ENCODE data around the gene SOX8.

The SOX8 gene

DNA sequence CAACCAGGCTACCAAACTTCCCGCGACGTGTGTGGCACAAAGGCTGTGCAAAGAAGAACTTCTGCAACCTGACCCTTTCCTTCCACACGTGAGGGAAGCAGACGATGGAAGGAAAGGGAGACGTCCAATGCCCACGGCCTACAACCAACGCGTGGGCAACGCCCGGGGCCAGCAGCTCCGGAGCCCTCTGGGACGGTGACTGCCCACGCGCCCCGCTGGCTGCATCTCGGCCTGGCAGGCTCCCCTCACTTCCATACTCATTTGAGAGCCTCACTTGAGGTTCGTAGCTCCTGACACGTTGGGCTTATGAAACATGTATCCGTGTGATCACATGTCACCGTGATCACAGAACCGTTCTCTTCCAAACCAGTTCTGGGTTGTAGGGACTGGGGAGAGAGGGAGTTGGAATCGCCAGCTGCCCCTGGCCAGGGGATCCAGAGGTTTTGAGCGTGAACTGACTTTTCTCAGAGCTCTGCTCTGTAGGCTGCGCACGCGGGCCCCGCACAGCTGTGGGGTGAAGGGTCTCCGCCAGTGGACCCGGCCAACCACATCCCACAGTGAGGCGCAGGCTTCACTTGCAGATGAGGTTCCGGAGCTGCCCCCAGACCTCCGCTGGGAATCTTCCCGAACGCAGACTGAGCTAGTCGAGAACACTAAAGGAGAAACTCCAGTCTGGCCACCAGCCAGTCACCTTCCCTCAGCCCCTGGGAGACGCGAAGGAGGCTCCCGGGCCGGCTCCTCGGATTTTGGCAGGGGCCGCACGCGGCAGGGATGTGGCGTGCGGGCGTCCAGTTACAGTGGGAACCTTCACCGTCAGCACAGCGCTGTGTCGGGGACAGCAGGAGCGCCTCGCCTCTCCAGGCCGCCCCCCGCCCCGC is 11.8 kb upstream of the SOX8 start:
- peak; percentile 16 for DNase-seq (ENCODE audit: low read depth)
- H3K4me3 ChIP-seq (ENCODE audit: control insufficient read depth, low read depth, low read length) = peak overlapping the region; percentile 60

DNA sequence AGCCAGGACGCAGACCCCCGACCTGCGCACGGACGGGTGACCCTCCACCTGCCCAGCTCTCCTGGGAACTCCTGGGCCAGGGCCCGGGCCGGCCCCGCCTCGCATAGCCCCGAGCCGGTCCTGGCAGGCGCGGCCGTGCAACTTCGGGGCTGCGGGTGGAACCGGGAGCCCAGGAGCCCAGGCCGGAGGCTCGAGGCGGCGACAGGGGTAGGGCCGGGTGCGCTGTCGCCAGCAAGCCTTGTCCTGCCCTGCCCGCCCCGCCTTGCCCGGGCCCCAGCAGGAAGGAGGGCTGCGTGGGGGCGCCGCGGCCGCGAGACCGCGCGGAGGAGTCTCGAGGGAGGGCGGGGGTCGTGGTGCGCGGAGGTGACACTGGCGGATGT is 11.2 kb upstream of the SOX8 start:
- DNase-seq (ENCODE audit: low read depth) = no peak
- H3K4me3 ChIP-seq (ENCODE audit: control insufficient read depth, low read depth, low read length) = peak overlapping the region; percentile 60
- TF ChIP-seq, protein P1, sequence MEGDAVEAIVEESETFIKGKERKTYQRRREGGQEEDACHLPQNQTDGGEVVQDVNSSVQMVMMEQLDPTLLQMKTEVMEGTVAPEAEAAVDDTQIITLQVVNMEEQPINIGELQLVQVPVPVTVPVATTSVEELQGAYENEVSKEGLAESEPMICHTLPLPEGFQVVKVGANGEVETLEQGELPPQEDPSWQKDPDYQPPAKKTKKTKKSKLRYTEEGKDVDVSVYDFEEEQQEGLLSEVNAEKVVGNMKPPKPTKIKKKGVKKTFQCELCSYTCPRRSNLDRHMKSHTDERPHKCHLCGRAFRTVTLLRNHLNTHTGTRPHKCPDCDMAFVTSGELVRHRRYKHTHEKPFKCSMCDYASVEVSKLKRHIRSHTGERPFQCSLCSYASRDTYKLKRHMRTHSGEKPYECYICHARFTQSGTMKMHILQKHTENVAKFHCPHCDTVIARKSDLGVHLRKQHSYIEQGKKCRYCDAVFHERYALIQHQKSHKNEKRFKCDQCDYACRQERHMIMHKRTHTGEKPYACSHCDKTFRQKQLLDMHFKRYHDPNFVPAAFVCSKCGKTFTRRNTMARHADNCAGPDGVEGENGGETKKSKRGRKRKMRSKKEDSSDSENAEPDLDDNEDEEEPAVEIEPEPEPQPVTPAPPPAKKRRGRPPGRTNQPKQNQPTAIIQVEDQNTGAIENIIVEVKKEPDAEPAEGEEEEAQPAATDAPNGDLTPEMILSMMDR (conservative IDR thresholded peaks at IDR 0.05; ENCODE audit: control insufficient read depth, insufficient read depth, low read depth, low read length) = no peak

More for the DNA sequence above, 11.8 kb upstream of the SOX8 start:
- TF ChIP-seq, protein P1 (conservative IDR thresholded peaks at IDR 0.05; ENCODE audit: control insufficient read depth, insufficient read depth, low read depth, low read length) = no peak

DNA sequence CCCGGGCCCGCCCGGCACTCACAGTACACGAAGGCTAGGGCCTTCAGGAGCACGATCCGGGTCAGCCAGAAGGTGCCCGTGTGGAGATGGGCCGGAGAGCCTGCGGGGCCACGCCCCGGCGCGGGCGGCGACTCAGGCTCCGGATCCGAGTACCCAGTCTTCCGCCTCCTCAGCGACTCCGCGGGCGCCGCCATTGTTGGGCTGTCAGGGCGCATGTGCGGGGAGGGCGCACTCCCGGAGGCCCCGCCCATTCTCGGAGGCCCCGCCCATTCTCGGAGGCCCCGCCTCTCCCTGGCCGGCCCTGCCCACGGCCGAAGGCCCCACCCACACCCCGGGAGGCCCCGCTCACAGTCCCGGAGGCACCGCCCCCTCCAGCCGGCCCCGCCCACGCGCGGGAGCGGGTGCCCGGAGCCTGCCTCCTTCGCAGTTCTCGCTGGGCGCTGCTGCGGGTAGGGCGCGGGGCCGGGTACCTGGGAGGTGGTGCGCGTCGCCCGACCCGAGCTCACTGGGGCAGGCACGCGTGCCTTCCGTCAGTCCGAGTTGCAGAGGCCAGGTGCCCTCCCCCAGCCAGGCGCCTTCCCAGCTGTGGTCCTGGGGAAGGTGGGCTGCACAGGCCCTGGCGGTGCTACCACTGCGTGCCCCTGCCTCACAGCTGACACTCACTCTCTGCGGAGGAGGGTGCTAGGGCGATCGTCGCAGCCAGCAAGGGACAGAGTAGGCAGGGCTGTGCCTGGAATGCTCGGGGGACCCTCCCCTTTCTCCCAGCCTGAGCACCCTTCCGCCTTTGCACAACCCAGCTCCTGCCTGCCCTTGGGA is 10.6 kb upstream of the SOX8 start, which contains the start of gene LMF1:
LMF1 (minus strand) TSS at position 219 of the 816 bp plus-strand sequence; CDS start at position 215, 4 bp downstream.
- peak; percentile 80 for DNase-seq (ENCODE audit: low read depth)
- peak within 1 kb of the TSS; percentile 60 for H3K4me3 ChIP-seq (ENCODE audit: control insufficient read depth, low read depth, low read length)
- TF ChIP-seq, protein P1 (conservative IDR thresholded peaks at IDR 0.05; ENCODE audit: control insufficient read depth, insufficient read depth, low read depth, low read length) = no peak

DNA sequence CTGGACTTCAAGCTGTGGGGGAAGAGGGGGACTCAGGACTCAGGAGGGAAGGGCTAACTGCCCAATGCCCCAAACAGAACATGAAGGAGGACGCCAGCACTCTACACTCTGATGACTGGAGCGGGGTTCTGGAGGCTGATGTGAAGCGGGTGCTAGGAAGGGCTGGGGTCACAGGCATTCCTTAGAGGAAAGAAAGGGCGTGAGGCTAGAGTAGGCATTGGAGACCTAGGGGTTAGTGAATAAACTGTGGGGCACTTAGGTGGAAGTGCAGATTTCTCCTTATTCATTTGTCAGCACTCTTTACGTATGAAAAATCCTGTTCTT is 10.0 kb upstream of the SOX8 start:
- no peak overlapping the region for H3K4me3 ChIP-seq (ENCODE audit: control insufficient read depth, low read depth, low read length)
- DNase-seq (ENCODE audit: low read depth) = no peak
- TF ChIP-seq, protein P1 (conservative IDR thresholded peaks at IDR 0.05; ENCODE audit: control insufficient read depth, insufficient read depth, low read depth, low read length) = no peak

DNA sequence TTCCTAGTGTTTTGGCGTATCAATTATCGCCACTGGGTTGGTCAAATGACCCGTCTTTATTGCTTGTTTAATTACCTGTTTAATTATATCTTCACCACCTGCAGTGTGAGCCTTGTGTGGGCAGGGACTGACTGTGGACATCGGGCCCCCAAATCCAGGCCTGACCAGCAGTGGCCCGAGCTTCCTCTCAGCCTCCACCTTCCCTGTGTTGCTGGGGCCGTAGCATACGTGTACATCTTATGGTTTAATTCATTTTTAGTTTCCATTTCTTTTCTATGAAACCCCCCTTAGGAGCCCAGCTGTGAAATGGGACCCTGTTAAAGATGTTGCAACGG is 9.6 kb upstream of the SOX8 start:
- DNase-seq (ENCODE audit: low read depth) = no peak
- TF ChIP-seq, protein P1 (conservative IDR thresholded peaks at IDR 0.05; ENCODE audit: control insufficient read depth, insufficient read depth, low read depth, low read length) = no peak
- no peak overlapping the region for H3K4me3 ChIP-seq (ENCODE audit: control insufficient read depth, low read depth, low read length)

DNA sequence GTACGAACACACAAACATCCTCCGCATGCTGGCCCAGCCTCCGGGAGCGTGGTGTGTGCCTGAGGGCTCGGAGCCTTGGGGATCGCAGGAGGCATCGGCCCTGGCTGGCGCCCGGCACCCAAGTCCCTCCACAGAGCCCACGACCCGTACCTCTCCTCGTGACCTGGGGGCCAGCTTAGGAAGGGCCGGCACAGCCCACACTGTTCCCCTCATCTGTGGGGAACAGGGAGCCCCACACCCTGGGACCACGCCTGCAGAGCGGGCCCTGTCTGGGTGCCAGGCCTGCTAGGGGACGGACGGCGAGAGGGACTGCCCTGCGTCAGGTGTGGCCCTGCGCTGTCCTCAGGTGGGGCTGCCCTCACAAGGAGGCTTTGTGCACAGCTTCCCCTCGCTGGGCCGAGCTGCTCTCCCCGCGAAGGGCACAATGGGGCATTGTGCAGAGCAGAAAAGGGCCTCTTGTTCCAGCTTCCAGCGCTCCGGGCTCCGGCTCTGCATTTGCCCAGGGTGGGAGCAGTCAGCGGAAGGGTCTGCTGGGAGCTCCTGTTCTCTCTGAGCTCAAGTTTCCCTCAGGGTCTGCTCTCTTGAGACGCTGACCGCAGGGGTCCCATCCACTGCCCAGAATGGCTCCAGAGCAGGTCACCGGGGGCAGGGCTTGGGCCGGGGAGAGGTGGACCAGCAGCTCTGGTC is 9.1 kb upstream of the SOX8 start:
- DNase-seq (ENCODE audit: low read depth) = no peak
- no peak overlapping the region for H3K4me3 ChIP-seq (ENCODE audit: control insufficient read depth, low read depth, low read length)
- TF ChIP-seq, protein P1 (conservative IDR thresholded peaks at IDR 0.05; ENCODE audit: control insufficient read depth, insufficient read depth, low read depth, low read length) = no peak
